ENCODE data around the gene PBX3. TPM values are rescaled to one million over a fixed set of nuclear protein-coding genes. Genes with fewer than 3 reads are reported as not detected.

PBX3 gene
- total and polyA plus RNA-seq, 9 of the 15 experiments (the other 6 are each of a cell fraction or from before 2014, with no cell fraction given), result 0.14 to 5.8 (median 0.92) TPM

- 8% methylated on average over 9 of the region's 11 CpGs for WGBS (ENCODE audit: insufficient coverage, low coverage, missing lambda C conversion rate)
- POLR2A ChIA-PET, result no interaction called here
- BruUV-seq (replicated peaks), result no TSS peak
Measured at GRCh38 chr9:125991886-125992529, 244.8 kb downstream of the PBX3 start.

More at GRCh38 chr9:125991886-125992529, 244.8 kb downstream of the PBX3 start:
- Histone ChIP-seq H3K4me2 (ENCODE audit: insufficient read depth, low read length) (no peak overlapping the region), H3K9me1 (ENCODE audit: control insufficient read depth, insufficient read depth, low read length) (no peaks in the 10 kb centered on the region), H4K20me1 (replicated peaks; ENCODE audit: control insufficient read depth, insufficient read depth, low read length) (0 out of 2 replicates have a peak, but pooled peaks cover 2% of the 10 kb centered on the region), H3K9me3 (replicated peaks; ENCODE audit: control insufficient read depth, insufficient read depth, low read depth, low read length) (no peaks in the 10 kb centered on the region), H3K4me1 (replicated peaks in 1 of 2; ENCODE audit: control insufficient read depth in 2 of 2, insufficient read depth in 2 of 2, low read length in 2 of 2) (no peaks in the 10 kb centered on the region), H3K79me2 (ENCODE audit: control insufficient read depth, insufficient read depth, low read length) (no peaks in the 10 kb centered on the region), H2AFZ (ENCODE audit: low read depth, low read length) (no peak overlapping the region), H3K27me3 (ENCODE audit: control insufficient read depth in 2 of 2, insufficient read depth in 2 of 2, low read length in 2 of 2) (peaks cover 3 to 63% of the 10 kb centered on the region in 2 experiments; a peak in 4 of 5 replicates), H3K9ac (ENCODE audit: insufficient read depth in 1 of 2, low read depth in 2 of 2, low read length in 2 of 2) (no peak overlapping the region), H3K36me3 (ENCODE audit: control insufficient read depth, insufficient read depth, low read length) (no peaks in the 10 kb centered on the region), H3K4me3 (no peak overlapping the region), H3K27ac (ENCODE audit: extremely low read depth, low read depth, low read length) (no peak overlapping the region)
- FAIRE-seq (no peak), ATAC-seq (no peak), DNase-seq (ENCODE audit: extremely low read depth in 1 of 4, low spot score in 3 of 4) (no peak)
- intact Hi-C loops (cut with micrococcal nuclease), result no loop called here
- TF ChIP-seq MIER1 (IDR thresholded peaks at IDR 0.05; ENCODE audit: low read depth) (no peak), NONO (IDR thresholded peaks at IDR 0.05; ENCODE audit: low read depth in 2 of 2, low read length in 1 of 2) (no peak), TSHZ1 (CRISPR knock-in tag; IDR thresholded peaks at IDR 0.05) (no peak), PHF20 (IDR thresholded peaks at IDR 0.05; ENCODE audit: partially characterized antibody) (no peak), FUS (optimal IDR thresholded peaks at IDR 0.05; ENCODE audit: low read depth, low read length) (no peak), FOXM1 (IDR thresholded peaks at IDR 0.05; ENCODE audit: low read depth) (no peak), FOXM1 (CRISPR knock-in tag; IDR thresholded peaks at IDR 0.05; ENCODE audit: low read depth) (no peak), BRF2 (IDR thresholded peaks at IDR 0.05; ENCODE audit: borderline replicate concordance, insufficient read depth, insufficient read length) (no peak), DIDO1 (tag; IDR thresholded peaks at IDR 0.05; ENCODE audit: low read depth) (no peak), SMAD3 (CRISPR knock-in tag; conservative IDR thresholded peaks at IDR 0.05) (no peak)
- CTCF ChIA-PET (ENCODE audit: low intra/inter-chr PET ratio), result no interaction called here
- in situ Hi-C loops (cut with MboI), result no loop called here
